GM21381 (cell line): ENCODE data around the gene NDC1.
"Not testable (repeated sequence)": the region's sequence is repeated elsewhere in the genome, so short reads cannot be mapped to it uniquely, and the experiment has no call there.

Experiments
- ATAC-seq: cut with Tn5 transposase; IDR thresholded peaks from one replicate; pipeline ENCODE4 v1.9.1; 2021; ENCODE audit warnings: mild to moderate bottlenecking, moderate library complexity; ENCODE audit not compliant: unreplicated experiment

NDC1 gene

DNA sequence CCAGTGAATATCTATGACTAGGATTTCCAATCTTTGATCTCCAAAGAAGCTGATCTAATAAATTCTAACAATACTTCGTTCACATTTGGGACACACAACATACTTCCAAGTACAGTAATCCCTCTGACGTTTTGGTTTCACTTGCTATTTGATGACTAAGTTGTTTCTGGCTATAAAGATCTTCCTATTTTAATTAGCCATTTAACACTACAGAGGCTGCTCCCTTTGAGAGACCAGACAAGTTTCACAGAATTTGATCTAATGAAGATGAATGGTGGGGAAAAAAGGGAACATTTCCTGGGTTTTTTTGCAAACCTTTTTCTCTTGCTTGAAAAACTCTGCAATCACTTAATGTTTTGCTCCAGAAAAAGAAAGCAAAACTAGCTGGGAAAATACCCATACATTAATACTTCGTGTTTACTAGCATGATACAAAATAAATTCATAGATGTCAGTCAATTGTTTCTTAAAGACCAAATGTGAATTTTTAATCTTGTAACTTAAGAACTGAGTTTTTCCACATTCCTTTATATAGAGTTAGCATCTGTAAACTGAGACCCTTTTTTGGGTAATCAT, 71.2 kb downstream of the NDC1 start:
- ATAC-seq = no peak

DNA sequence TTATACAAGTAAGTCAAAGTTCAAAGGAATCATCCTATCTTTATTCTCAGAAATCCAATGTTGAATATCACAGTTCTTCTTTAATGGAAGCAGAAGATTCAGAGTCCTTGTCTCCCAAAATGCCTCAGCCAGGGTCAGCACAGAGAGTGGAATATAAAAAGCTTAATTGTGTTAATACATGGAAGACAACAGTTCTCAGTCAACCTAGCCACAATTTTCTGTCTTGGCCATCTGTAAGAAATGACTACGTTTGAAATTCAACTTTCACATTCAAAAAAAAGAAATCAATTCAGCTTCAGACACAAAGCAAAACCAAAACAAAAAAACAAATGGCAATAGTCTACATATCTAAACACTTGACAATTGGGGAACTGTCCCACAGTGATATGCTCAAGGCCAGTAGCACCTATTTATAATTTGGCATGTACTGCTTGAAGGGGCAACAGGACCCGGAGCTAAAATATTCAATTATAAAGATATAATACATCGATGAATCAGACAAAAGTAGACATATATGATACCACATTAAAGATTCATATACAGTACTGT, 71.8 kb downstream of the NDC1 start:
- no peak for ATAC-seq

DNA sequence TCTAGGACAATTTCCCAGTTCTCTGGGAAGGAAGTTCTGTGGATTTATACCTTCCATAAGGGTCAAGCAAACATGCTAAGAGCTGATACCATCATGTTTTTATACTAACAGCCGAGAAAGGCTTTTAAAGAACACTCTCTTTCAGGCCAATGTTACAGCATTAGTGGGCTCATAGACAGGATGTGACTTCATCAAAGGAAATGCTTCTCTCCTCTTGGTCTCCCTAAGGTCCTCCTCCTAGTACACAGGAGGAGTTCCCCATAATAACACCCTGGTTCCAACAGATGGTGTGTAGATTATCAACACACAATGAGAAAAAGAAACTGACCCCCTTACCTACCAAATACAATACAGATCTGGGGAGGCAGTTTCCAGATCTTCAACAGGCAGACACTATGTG, 72.4 kb downstream of the NDC1 start:
- no peak for ATAC-seq

DNA sequence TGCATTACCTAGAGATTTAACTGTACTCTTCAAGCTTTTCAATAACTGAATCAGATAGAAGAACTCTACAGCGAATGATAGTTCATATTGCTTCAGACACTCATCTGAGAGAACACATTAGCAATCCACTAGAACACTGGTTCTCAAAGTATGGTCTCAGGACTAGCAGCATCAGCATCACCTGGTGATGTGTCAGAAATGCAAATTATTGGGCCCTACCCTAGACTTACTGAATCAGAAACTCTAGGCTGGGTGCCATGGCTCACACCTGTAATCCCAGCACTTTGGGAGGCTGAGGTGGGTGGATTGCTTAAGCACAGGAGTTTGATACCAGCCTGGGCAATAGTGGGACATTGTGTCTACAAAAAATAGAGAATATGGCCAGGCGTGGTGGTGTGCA, 74.2 kb downstream of the NDC1 start:
- ATAC-seq = no peak

DNA sequence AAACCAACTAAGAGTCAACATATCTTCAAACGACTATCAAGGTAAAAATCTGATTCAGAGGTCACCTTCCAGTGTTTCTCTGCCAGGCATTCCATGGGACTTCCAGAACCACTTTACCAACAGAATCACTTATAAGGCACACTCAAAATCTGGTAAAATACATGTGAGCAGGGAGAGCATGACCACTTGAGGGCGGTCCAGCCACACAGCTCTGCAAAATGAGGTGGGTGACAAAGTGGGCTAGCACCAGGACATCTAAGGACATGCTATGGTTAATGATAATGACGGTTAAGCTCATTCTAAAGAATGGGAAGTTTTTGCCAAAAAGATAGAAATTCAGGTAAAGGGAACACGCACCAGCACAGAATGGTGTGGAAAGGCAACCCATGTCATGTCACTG, 74.6 kb downstream of the NDC1 start:
- ATAC-seq = no peak

DNA sequence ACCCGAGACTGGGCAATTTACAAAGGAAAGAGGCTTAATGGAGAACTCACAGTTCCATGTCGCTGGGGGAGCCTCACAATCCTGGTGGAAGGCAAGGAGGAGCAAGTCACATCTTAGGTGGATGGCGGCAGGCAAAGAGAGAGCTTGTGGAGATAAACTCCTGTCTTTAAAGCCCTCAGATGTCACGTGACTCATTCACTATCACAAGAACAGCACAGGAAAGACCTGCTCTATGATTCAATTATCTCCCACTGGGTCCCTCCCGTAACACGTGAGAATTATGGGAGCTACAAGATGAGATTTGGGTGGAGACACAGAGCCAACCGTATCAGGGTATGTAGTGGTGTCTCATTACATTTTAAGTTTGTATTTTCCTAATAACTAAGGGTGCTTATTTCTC, 77.6 kb downstream of the NDC1 start:
- ATAC-seq = not testable (repeated sequence)

DNA sequence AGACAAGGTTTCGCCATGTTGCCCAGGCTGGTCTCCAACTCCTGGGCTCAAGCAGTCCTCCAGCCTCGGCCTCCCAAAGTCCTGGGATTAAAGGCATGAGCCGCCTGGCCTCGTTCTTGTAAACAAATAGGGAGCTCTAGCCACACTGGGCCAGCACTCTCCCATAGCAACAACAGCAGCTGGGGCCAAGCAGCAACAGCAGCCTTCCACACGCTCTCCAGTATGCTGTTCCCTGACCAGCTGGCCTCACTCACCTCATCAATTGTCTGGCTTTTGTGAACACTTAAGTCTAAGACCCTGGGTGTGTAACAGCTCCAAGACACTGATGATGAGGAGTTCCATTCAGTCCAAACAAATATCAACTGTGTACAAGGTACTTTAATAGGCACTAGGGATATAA, 82.2 kb downstream of the NDC1 start:
- no peak for ATAC-seq

DNA sequence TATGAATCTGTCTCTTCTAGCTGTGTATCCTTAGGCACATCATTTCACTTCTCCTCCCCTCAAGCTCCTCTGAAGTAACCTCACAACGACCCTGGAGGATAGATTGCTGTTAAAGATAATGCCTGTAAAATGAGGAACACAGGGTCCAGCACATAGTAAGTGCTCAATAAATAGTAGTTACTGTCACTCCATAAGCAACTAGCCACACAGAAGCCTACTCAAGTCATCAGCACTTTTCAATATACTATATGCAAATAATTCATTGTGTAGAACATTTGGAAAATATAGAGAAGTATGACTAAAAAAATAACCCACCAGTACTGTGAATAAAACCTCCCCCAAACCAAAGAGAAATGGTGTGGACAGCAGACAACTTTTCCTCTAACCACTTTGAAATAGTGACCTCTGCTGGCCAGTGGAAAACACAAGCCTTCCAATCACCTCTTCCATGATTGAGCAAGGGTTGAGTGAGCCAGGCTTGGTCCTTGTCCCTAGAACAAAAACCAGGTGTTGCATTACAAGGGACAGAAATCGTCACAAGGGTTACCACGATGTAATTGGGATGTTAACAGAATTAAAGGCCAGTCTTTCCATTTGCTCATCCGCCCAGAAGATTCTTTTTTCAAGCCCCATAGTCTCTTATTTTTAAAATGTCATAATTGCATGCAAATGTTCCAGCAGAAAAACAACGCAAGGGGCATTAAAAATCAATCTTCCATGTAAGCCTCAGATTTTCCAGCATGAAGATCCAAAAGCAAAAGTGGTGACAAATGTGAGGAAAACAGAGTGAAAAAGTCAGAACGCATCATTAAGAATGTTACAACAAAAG, 83.4 kb downstream of the NDC1 start:
- ATAC-seq = no peak

DNA sequence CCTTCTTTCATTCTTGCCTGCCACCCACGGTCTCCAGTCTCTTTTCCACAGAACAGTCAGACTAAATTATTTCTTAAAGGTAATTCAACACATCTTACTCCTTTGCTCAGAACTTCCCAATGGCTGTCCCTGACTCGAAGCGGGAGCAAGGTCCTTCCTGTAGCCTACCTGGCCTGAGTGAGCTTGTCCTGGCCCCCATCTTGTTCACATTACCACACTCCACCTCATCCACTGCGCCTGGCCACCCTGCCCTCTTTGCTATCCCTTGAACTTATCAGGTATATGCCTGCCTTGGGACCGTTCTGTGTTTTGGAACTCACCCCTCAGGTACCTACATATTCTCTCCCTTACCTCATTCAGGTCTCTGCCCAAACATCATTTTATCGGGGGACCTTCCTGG, 85.8 kb downstream of the NDC1 start:
- ATAC-seq = no peak

DNA sequence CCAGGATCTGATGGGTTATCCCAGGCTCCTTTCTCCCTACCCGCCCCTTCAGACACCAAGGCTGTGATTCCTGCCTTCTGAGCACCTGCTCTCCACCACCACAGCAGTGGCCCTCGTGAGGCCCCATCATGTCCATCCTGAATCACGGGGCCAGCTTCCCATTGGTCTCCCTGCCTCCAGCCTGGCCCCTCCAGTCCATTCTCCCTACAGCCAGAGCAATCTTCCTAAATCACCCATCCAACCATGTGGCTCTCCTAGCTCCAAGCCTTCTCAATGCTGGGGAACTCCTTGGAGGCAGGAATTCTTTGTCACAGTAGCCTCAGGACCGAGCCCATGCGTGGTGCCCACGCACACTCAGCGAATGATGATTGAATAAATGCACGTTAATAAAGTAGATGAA, 90.3 kb downstream of the NDC1 start:
- ATAC-seq = no peak

DNA sequence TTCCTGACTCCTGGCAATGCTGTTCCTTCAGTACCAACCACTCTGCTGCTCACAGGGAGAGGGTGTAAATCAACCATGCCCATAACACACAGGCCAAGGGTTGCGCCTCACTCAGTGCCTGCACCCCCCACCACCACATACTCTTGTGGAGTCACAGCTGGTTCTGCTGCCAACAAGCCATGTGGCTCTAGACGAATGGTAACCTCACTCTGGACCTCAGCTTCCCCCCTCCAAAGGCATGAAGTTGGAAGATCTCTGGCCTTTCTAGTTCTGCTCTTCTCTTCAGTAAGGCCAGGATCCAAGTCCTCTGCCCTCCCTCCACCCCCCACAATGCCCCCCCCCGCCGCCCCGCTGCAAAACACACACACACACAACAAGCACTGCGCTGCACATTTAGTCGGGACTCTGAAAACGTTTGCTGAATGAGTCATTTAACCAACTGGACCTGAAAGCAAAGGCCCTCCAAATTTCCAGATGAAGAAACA, 97.4 kb downstream of the NDC1 start:
- ATAC-seq = no peak

DNA sequence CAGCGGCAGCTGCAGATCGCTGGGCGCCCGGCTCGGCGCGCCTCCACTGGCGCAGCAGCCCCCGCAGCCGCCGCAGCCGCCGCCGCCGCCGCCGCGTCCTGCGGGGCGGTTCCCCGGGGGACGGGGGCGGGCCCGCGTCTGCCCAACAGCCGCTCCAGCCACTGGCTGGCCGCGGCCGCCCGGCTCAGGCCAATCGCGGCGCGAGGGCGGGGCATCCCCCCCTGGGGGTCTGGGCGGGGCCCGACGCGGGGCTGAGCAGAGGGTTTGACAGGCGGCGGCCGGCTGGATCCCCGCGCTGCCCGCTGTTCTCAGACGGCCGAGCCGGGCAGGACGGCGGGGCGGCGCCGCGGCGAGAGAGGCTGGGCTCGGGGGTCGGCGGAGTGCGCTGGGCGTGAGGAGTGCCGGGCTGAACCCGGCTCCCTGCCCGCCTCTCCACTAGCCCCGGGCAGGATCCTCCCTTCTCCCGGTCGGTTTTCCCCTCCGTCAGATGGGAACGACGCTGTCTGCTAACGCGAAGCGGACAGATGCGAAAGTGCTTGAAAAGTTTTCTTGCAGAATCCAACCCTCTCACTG, 98.9 kb downstream of the NDC1 start, which contains the start of gene GLIS1:
Gene GLIS1, minus strand, starts transcription at position 56 of the 573 bp plus-strand sequence. CDS start 1,100 bp downstream, outside the sequence.
- ATAC-seq = peak; percentile 98

DNA sequence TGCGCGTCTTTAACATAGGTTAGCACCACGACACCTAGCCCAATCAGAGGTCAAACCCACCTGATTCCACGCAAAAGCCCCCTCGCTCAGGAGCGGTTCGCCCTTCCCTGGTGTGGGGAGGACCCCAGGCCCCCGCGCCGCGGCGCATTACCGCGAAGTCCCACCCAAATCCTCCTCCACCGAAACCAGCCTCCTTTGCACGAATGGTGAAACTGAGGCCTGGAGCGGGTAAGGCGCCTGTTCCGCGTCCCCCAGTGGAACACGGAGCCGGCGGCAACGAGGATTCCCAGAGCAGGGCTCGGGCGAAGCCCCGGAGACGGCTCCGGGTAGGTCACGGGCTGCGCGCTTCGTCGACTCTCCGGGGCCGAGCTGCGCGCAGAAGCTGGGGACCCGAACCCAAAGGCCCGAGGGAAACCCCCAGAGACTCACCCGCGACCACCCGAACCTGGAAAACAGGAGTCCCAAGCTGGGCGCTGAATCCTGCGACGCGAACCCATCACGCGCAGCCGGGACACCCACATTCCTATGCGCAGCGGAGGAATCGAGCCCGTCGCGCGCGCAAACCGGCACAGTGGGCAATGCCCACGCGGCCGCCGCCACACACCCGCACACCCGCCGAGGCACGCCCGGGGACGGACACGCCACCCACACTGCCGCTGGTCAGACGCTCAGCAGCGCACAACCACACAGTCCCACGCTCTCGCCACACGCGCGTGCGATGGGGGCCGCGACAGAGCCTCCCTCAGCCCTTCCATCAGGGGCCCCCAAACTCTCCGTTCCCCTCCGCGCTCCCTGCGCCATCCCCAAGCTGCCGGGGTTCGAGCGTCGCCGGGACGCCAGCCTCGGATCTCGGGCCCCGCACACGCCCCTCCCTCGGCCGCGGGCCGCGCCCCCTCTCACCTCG, 99.6 kb downstream of the NDC1 start:
- no peak for ATAC-seq

DNA sequence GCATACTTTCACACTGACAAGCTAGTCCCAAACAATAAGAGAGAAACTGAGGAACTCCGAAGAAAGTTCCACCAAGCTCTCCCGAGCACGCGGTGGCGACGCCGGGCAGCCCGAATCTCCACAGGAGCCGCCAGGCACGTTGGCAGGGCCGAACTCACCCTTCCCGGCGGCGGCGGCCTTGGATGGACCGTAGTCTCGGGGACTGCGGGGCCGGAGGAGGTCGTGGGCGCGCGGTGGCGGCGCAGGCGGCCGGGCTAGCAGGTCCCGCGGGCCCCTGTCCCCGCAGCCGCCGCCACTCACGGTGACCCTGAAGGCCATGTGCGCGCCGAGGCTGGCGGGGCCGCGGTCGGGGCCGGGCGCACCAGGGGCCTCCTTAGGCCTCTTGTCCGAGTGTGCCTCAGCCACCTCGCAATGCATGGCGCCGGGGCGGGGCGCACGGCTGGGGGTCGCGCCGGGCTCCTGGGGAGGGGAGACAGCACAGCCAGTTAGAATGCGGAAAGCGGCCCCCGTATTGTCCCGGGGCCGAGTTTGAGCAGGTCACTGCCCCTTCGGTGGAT, 100.4 kb downstream of the NDC1 start:
- no peak for ATAC-seq

DNA sequence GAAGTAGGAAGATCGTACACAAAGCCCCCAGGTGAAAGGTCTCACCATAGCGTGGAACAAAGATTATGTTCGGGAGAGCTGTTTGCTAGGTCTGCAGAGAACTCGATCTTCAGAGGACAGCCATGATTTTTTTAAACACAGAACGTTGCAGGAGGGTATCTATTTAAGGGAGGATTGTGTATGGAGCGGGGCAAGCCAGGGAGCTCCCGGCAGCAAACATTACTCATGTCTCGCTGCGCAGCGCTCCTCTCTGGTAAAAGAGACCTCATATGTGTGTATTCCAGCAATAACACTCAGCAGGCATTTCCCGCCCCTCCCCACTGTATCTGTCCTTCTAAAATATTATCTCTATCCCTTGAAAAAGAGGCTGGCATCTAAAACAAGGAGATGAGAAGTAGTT, 101.8 kb downstream of the NDC1 start:
- no peak for ATAC-seq

DNA sequence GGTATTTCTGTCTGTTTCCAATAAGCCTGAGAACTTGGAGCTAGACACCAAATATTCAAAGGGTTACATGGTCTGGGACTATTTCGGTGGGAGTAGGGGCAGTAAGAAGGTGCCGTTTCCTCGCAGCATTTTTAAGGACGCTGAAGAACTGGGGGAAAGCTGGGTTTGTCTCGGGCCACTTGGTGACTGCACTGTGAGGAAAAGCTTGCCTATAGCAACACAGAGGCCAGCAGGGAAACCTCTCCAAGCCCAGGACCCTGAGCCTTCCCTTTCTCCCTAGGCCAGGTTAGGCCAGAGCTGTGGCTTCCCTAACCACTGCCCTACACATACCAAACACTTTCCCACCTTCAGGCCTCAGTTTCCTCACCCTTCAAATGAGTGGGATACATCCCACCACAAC, 102.4 kb downstream of the NDC1 start:
- ATAC-seq = no peak

DNA sequence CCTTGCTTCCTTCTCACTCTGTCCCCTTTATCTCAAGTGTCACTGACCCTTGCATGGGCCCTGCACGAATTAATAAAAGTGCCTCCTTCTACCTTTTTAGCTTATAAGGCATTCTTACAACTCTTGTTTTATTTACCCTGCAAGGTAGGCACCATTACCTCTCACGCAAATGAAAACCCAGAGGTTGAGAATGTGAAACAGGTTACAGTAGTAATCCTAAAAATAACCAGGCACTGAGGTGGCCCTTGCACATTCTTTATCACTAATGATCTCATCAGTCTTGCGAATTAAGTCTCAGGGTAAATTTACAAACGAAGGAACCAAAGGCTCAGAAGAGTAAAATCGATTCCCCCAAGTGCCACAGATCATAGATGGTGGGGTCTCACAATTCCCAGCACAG, 102.8 kb downstream of the NDC1 start:
- no peak for ATAC-seq

DNA sequence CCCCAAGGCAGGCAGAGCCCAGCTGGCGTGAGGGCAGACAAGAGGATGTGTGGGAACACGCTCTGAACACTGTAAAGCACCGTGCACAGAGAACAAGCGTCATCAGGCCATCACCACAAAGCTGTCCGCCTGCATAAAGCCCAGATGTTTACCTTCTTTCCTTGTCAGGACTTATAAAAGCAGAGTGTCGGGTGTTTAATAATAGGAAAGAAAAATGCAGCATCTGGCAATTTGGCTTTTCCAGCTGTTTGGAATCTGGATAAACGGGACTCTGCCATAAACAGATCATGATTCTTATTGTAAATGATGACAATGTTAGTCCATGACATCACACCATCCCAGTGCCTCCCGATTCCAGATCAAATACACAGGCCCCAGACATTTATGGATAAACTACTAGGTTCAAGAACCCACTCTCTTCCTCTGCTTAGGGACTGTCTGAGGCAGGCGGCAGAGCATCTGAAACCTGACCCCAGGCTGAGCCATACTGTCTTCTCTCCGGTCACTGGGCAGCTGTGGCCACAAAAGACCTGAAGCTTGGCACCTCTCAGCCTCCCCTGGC, 103.4 kb downstream of the NDC1 start:
- no peak for ATAC-seq

DNA sequence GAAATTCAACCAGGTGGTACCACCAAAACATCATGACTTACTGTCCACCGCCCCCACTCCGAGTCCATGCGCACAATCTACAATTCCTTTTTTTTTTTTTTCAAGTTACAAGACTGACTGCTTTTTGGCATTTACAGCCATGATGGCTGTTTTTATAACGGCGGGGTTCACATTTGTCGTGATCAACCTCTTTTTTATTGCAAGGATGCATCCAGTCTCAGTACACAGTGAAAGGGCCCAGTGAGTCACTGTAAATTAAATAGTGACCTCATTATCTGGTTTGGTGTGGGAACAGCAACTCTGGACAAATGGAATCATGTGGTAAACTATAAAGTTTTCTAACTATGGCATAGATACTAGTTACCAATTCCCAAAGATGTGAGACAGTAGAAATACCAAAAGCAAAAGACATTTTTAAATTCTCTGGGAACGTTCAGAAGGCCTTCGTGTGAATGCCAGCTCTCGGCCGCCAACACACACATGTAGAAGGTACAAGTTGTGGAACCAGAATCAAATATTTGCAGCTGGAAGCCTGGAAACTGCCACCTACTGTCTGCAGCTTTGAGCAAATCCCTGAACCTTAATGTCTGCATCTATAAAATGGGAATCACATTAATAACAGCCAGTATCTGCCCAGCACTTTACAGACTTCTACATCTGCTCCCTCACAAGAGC, 104.0 kb downstream of the NDC1 start:
- ATAC-seq = no peak
